Neuronal stem cell (in vitro differentiated cells): ENCODE measurements around the gene UGT1A10.

Source experiments
- DNase-seq: peaks from one replicate; pipeline ENCODE4 v3.0.0-alpha.2; 2013; ENCODE audit warnings: low spot score
- H2AFZ ChIP-seq: one replicate; pipeline ENCODE4 v1.6.1; 2013; ENCODE audit warnings: mild to moderate bottlenecking, low read length, inconsistent platforms
- H2AK5ac ChIP-seq: 2 replicates; pipeline ENCODE4 v1.6.1; 2013; ENCODE audit warnings: low read depth, mild to moderate bottlenecking, inconsistent platforms, low read length, moderate library complexity, mixed read lengths
- H2BK120ac ChIP-seq: 2 replicates; pipeline ENCODE4 v1.6.1; 2013; ENCODE audit warnings: low read depth, mild to moderate bottlenecking, inconsistent platforms, low read length, moderate library complexity, mixed read lengths
- H2BK12ac ChIP-seq: one replicate; pipeline ENCODE4 v1.6.1; 2013; ENCODE audit warnings: low read length, inconsistent platforms
- H2BK15ac ChIP-seq: 2 replicates; pipeline ENCODE4 v1.6.1; 2013; ENCODE audit warnings: mild to moderate bottlenecking, low read length, inconsistent platforms, mixed read lengths
- H2BK5ac ChIP-seq: one replicate; pipeline ENCODE4 v1.6.1; 2013; ENCODE audit warnings: inconsistent platforms, mild to moderate bottlenecking, low read length, moderate library complexity
- H3K14ac ChIP-seq: one replicate; pipeline ENCODE4 v1.6.1; 2013; ENCODE audit warnings: low read length, inconsistent platforms
- H3K18ac ChIP-seq: 2 replicates; pipeline ENCODE4 v1.6.1; 2013; ENCODE audit warnings: low read length, inconsistent platforms
- H3K23ac ChIP-seq: 2 replicates; pipeline ENCODE4 v1.6.1; 2013; ENCODE audit warnings: low read depth, mild to moderate bottlenecking, mixed read lengths, low read length, inconsistent platforms; ENCODE audit not compliant: poor library complexity
- H3K27ac ChIP-seq: replicated peaks from 3 replicates; pipeline ENCODE4 v1.5.1; 2013; ENCODE audit warnings: low read length, inconsistent platforms
- H3K27me3 ChIP-seq, 3 experiments: 2 replicates each; pipeline ENCODE4 v1.6.1; 2013; ENCODE audit warnings: low read length in 3 of 3, mild to moderate bottlenecking in 2 of 3, inconsistent platforms in 1 of 3, low read depth in 1 of 3, mixed read lengths in 1 of 3, moderate library complexity in 1 of 3; ENCODE audit not compliant: control insufficient read depth in 3 of 3, insufficient read depth in 3 of 3
- H3K36me3 ChIP-seq, 2 donors: replicated peaks in 1 of 2; 2 replicates each; pipeline ENCODE4 v1.6.1; 2013; ENCODE audit warnings: low read length in 2 of 2; ENCODE audit not compliant: control insufficient read depth in 2 of 2, insufficient read depth in 2 of 2
- H3K4ac ChIP-seq: 2 replicates; pipeline ENCODE4 v1.6.1; 2013; ENCODE audit warnings: inconsistent platforms, mild to moderate bottlenecking, low read length, moderate library complexity
- H3K4me1 ChIP-seq, 2 donors: 1 replicate in 1 of 2; 2 replicates in 1 of 2; pipeline ENCODE4 v1.6.1; 2013; ENCODE audit warnings: low read length in 2 of 2, low read depth in 1 of 2; ENCODE audit not compliant: control insufficient read depth in 2 of 2, insufficient read depth in 1 of 2
- H3K4me2 ChIP-seq: one replicate; pipeline ENCODE4 v1.6.1; 2013; ENCODE audit warnings: mild to moderate bottlenecking, low read length, inconsistent platforms; ENCODE audit not compliant: insufficient read depth, poor library complexity, severe bottlenecking
- H3K4me3 ChIP-seq, 2 donors: 2 replicates each; pipeline ENCODE4 v1.5.1; 2013; ENCODE audit warnings: low read length in 2 of 2, mild to moderate bottlenecking in 2 of 2, inconsistent platforms in 1 of 2, moderate library complexity in 1 of 2
- H3K79me1 ChIP-seq: one replicate; pipeline ENCODE4 v1.6.1; 2013; ENCODE audit warnings: low read depth, mild to moderate bottlenecking, inconsistent platforms, low read length, moderate library complexity
- H3K9ac ChIP-seq: one replicate; pipeline ENCODE4 v1.6.1; 2013; ENCODE audit warnings: mild to moderate bottlenecking, low read depth, low read length, inconsistent platforms; ENCODE audit not compliant: poor library complexity
- H3K9me3 ChIP-seq, 2 donors: replicated peaks in 1 of 2; 2 replicates each; pipeline versions ENCODE3 to v1.6.1; 2013; ENCODE audit warnings: low read length in 2 of 2, mild to moderate bottlenecking in 2 of 2, inconsistent platforms in 1 of 2, low read depth in 1 of 2, mixed read lengths in 1 of 2, moderate library complexity in 1 of 2; ENCODE audit not compliant: control insufficient read depth in 2 of 2, insufficient read depth in 1 of 2
- H4K8ac ChIP-seq: one replicate; pipeline ENCODE4 v1.6.1; 2013; ENCODE audit warnings: low read depth, mild to moderate bottlenecking, inconsistent platforms, low read length, moderate library complexity
- H4K91ac ChIP-seq: one replicate; pipeline ENCODE4 v1.6.1; 2013; ENCODE audit warnings: low read length, low read depth, mild to moderate bottlenecking, inconsistent platforms; ENCODE audit not compliant: poor library complexity
- WGBS, 2 donors: extraction: QIAGEN DNeasy Blood & Tissue Kit; methylation state at CpG; one replicate each; pipeline ENCODE4 v1.1.7; 2013; ENCODE audit warnings: missing lambda C conversion rate in 2 of 2, mixed read lengths in 1 of 2; ENCODE audit not compliant: insufficient read length in 2 of 2, insufficient replicate concordance in 1 of 2; ENCODE audit errors: extremely low coverage in 2 of 2; 5-methylcytosine and 5-hydroxymethylcytosine counted together

The UGT1A10 gene

GRCh38 chr2:233650981-233651380 is 14.7 kb downstream of the UGT1A10 start:
- Histone ChIP-seq H2AK5ac (no peak overlapping the region), H3K14ac (no peak overlapping the region), H2BK5ac (no peak overlapping the region), H3K9me3 (peaks cover 0 to under 1% of the 10 kb centered on the region in 2 donors), H3K36me3 (no peaks in the 10 kb centered on the region), H3K4me2 (no peak overlapping the region), H3K4me3 (no peak overlapping the region), H3K27ac (no peak overlapping the region), H4K91ac (no peak overlapping the region), H2BK12ac (no peak overlapping the region), H3K79me1 (no peaks in the 10 kb centered on the region), H3K4ac (no peak overlapping the region), H2BK120ac (no peak overlapping the region), H3K9ac (no peak overlapping the region), H4K8ac (no peak overlapping the region), H2AFZ (no peak overlapping the region), H3K23ac (no peak overlapping the region), H3K27me3 (peaks cover 0 to 4% (median 0%) of the 10 kb centered on the region in 3 experiments), H3K4me1 (no peaks in the 10 kb centered on the region), H3K18ac (no peak overlapping the region), H2BK15ac (no peak overlapping the region)
- no CpG with 5 or more reads among the region's 4 CpGs for WGBS, 2 donors
- no peak for DNase-seq

DNA sequence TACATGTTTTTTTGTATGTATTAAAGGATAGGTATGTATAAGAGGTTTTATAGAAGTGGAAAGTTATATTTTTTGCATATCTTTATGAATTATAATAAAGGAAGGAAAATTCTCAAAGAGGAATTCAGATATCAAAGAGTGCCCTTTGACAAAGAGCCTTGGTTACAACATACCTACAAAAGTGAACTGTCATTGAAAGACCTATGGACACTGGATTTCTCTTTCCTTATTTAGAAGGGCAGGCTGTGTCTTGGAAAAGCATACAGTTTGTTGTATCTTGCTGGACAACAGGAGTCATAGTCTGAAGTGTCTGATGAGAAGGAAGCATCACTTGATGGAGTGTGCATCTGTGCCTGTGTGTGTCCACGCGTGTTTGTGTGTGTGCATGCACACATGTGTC is 15.2 kb downstream of the UGT1A10 start:
- no peak overlapping the region for H2BK5ac ChIP-seq
- H2BK15ac ChIP-seq: no peak overlapping the region
- no peak overlapping the region for H3K14ac ChIP-seq
- no peaks in the 10 kb centered on the region for H3K9me3 ChIP-seq
- H3K36me3 ChIP-seq: no peaks in the 10 kb centered on the region
- no peak overlapping the region for H2BK120ac ChIP-seq
- no peak for DNase-seq
- no peak overlapping the region for H3K4ac ChIP-seq
- H3K9ac ChIP-seq: no peak overlapping the region
- H3K27me3 ChIP-seq: peaks cover 0 to 4% (median 0%) of the 10 kb centered on the region in 3 experiments
- no peak overlapping the region for H4K91ac ChIP-seq
- no peak overlapping the region for H2BK12ac ChIP-seq
- no peak overlapping the region for H3K4me3 ChIP-seq
- no peaks in the 10 kb centered on the region for H3K79me1 ChIP-seq
- H3K18ac ChIP-seq: no peak overlapping the region
- H3K27ac ChIP-seq: no peak overlapping the region
- H2AFZ ChIP-seq: no peak overlapping the region
- no peak overlapping the region for H2AK5ac ChIP-seq
- no peak overlapping the region for H3K4me2 ChIP-seq
- no peaks in the 10 kb centered on the region for H3K4me1 ChIP-seq
- no peak overlapping the region for H3K23ac ChIP-seq
- WGBS, 2 donors: no CpG with 5 or more reads among the region's 2 CpGs
- H4K8ac ChIP-seq: no peak overlapping the region

DNA sequence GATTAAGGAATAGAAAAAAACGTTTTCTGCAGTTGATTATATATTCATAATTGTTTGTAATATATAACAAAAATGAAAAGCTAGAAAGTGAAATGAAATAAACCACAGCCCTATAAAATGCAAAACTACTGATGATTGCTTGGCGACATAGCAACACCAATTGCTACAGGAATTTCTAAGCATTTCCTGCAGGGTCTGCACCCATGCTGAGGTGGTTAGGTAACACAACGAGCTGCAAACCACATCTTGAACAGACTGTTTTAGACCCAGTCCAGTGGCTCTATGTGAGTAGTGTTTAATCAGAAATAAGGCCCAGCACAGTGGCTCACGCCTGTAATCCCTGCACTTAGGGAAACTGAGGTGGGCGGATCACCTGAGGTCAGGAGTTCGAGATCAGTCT is 18.3 kb downstream of the UGT1A10 start:
- H3K9ac ChIP-seq: no peak overlapping the region
- no peak overlapping the region for H3K14ac ChIP-seq
- no peak overlapping the region for H2BK12ac ChIP-seq
- no peak overlapping the region for H3K4ac ChIP-seq
- no peak overlapping the region for H3K23ac ChIP-seq
- no peaks in the 10 kb centered on the region for H3K79me1 ChIP-seq
- H4K8ac ChIP-seq: no peak overlapping the region
- no peak overlapping the region for H3K18ac ChIP-seq
- no peak overlapping the region for H2BK5ac ChIP-seq
- WGBS, 2 donors: no CpG with 5 or more reads among the region's 6 CpGs
- H2AK5ac ChIP-seq: no peak overlapping the region
- no peaks in the 10 kb centered on the region for H3K36me3 ChIP-seq
- H3K9me3 ChIP-seq: no peaks in the 10 kb centered on the region
- H4K91ac ChIP-seq: no peak overlapping the region
- H2BK15ac ChIP-seq: no peak overlapping the region
- H3K4me2 ChIP-seq: no peak overlapping the region
- H3K27ac ChIP-seq: no peak overlapping the region
- no peak overlapping the region for H2BK120ac ChIP-seq
- DNase-seq: no peak
- H3K4me3 ChIP-seq: no peak overlapping the region
- no peak overlapping the region for H2AFZ ChIP-seq
- peaks cover 0 to 4% (median 0%) of the 10 kb centered on the region in 3 experiments for H3K27me3 ChIP-seq
- no peaks in the 10 kb centered on the region for H3K4me1 ChIP-seq

- no peak overlapping the region for H3K23ac ChIP-seq
- no peak overlapping the region for H2BK5ac ChIP-seq
- H3K4ac ChIP-seq: no peak overlapping the region
- H3K9me3 ChIP-seq: no peaks in the 10 kb centered on the region
- H3K4me2 ChIP-seq: no peak overlapping the region
- no peak overlapping the region for H4K8ac ChIP-seq
- H3K79me1 ChIP-seq: no peaks in the 10 kb centered on the region
- DNase-seq: no peak
- WGBS, 2 donors: no CpG with 5 or more reads among the region's 1 CpG
- no peaks in the 10 kb centered on the region for H3K36me3 ChIP-seq
- H2BK12ac ChIP-seq: no peak overlapping the region
- no peak overlapping the region for H2AFZ ChIP-seq
- no peak overlapping the region for H3K27ac ChIP-seq
- H3K14ac ChIP-seq: no peak overlapping the region
- peaks cover 0 to 4% (median 0%) of the 10 kb centered on the region in 3 experiments for H3K27me3 ChIP-seq
- H3K9ac ChIP-seq: no peak overlapping the region
- H2BK15ac ChIP-seq: no peak overlapping the region
- no peak overlapping the region for H2AK5ac ChIP-seq
- no peak overlapping the region for H2BK120ac ChIP-seq
- H3K4me3 ChIP-seq: no peak overlapping the region
- no peaks in the 10 kb centered on the region for H3K4me1 ChIP-seq
- H3K18ac ChIP-seq: no peak overlapping the region
- no peak overlapping the region for H4K91ac ChIP-seq
Measured at GRCh38 chr2:233655043-233655442, 18.8 kb downstream of the UGT1A10 start.
